Epithelial cell of esophagus (primary cell): ENCODE data around the gene PIGU.
A peak's percentile ranks its signal among the peaks of the same experiment; 100 is the strongest.
"Not testable (repeated sequence)": the region's sequence is repeated elsewhere in the genome, so short reads cannot be mapped to it uniquely, and the experiment has no call there.

Experiments
- DNase-seq: peaks from one replicate; pipeline ENCODE4 v3.0.0; 2010; ENCODE audit warnings: low read depth
- H3K4me3 ChIP-seq: 2 replicates; pipeline ENCODE4 v1.5.1; 2011; ENCODE audit warnings: mild to moderate bottlenecking, low read length, control low read depth
- TF ChIP-seq, protein P1 (sequence below): IDR thresholded peaks from 2 replicates; pipeline ENCODE4 v1.5.1; 2011; ENCODE audit warnings: low read depth, mild to moderate bottlenecking, low read length, control low read depth, inconsistent platforms; ENCODE audit not compliant: insufficient read depth; ENCODE audit errors: missing control alignments

PIGU gene, protein sequence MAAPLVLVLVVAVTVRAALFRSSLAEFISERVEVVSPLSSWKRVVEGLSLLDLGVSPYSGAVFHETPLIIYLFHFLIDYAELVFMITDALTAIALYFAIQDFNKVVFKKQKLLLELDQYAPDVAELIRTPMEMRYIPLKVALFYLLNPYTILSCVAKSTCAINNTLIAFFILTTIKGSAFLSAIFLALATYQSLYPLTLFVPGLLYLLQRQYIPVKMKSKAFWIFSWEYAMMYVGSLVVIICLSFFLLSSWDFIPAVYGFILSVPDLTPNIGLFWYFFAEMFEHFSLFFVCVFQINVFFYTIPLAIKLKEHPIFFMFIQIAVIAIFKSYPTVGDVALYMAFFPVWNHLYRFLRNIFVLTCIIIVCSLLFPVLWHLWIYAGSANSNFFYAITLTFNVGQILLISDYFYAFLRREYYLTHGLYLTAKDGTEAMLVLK

DNA sequence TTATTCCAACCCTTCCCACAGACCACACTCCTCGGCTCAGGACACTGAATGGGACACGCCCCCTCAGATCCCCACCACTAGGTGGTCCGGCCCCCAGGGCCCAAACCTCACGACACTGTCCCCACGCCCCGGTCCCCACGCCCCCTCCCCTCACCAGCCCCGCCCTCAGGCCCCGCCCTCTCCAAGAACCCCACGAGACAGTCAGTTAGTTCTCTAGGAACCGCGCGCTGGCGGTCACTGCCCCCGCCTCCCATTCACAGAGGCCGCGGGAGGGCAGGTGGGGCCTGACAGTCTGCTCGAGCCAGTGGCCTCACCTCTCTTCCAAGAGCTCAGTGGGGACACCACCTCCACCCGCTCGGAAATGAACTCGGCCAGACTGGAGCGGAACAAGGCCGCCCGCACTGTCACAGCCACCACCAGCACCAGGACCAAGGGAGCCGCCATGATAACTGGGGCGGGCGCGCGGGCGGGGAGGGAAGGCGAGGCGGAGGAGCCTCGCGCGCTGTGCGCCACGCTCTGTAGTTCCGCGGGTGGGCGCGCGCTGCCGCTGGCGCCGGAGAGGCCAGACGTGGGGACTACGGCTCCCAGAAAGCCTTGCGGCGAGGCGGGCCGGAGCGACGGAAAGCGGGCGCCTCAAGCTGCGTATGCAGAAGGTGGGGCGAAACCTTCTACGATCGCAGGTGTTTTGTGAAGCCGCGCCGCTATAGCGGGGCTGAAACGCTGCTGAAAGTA, at the start of gene PIGU:
TSS of gene PIGU (minus strand) at position 451 of the 732 bp plus-strand sequence. CDS start at position 444, 7 bp downstream.
- H3K4me3 ChIP-seq: peak within 1 kb of the TSS; percentile 78
- TF ChIP-seq, protein P1, sequence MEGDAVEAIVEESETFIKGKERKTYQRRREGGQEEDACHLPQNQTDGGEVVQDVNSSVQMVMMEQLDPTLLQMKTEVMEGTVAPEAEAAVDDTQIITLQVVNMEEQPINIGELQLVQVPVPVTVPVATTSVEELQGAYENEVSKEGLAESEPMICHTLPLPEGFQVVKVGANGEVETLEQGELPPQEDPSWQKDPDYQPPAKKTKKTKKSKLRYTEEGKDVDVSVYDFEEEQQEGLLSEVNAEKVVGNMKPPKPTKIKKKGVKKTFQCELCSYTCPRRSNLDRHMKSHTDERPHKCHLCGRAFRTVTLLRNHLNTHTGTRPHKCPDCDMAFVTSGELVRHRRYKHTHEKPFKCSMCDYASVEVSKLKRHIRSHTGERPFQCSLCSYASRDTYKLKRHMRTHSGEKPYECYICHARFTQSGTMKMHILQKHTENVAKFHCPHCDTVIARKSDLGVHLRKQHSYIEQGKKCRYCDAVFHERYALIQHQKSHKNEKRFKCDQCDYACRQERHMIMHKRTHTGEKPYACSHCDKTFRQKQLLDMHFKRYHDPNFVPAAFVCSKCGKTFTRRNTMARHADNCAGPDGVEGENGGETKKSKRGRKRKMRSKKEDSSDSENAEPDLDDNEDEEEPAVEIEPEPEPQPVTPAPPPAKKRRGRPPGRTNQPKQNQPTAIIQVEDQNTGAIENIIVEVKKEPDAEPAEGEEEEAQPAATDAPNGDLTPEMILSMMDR: no peak
- DNase-seq: peak; percentile 98

DNA sequence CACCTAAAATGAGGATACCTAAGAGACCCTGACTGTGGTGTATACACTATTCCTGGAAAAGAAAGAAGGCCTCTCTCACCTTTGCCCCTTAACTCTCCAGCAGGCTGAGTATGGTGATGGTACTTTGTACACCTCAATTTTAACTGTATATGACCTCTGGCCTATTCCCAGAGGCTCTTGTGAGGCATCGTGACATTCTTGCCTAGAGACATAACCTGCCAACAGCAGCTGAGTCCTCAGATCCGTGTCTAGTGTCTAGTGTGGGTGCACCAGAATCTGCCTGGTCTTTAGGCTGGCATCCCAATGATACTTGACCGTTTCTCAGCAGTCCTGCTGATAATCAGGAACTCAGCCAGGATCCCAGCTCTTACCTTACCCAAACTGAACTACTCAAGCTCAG, 47.3 kb upstream of the PIGU start:
- TF ChIP-seq, protein P1: no peak
- no peak overlapping the region for H3K4me3 ChIP-seq
- no peak for DNase-seq

DNA sequence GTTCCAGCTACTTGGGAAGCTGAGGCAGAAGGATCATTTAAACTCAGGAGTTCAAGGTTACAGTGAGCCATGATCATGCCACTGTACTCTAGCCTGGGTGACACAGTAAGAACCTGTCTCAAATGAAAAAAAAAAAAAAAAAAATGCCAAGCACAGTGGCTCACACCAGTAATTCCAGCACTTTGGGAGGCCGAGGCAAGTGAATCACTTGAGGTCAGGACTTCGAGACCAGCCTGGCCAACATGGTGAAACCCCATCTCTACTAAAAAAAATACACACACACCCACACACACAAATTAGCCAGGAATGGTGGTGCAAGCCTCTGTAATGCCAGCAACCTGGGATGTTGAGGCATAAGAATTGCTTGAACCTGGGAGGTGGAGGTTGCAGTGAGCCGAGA, 45.7 kb upstream of the PIGU start:
- DNase-seq, H3K4me3 ChIP-seq: not testable (repeated sequence)

DNA sequence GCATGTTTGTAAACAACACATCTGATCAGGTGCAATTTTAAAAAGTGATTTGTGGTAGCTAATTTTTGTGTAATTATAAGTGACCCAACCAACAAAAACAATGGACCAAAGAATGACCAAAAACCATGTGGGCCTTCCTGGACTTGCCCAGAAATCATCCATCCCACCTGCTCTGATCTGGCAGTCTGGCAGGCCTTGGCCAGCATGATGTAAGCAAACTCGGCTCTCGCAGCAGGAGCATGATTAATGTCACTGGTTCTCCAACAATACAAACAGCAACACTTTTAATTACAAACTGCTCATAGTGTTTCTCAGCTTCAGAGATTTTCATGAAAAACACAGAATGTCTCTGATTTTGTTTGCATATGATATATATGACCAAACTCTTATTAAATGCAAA, 43.4 kb upstream of the PIGU start:
- H3K4me3 ChIP-seq: no peak overlapping the region
- TF ChIP-seq, protein P1: no peak
- no peak for DNase-seq

DNA sequence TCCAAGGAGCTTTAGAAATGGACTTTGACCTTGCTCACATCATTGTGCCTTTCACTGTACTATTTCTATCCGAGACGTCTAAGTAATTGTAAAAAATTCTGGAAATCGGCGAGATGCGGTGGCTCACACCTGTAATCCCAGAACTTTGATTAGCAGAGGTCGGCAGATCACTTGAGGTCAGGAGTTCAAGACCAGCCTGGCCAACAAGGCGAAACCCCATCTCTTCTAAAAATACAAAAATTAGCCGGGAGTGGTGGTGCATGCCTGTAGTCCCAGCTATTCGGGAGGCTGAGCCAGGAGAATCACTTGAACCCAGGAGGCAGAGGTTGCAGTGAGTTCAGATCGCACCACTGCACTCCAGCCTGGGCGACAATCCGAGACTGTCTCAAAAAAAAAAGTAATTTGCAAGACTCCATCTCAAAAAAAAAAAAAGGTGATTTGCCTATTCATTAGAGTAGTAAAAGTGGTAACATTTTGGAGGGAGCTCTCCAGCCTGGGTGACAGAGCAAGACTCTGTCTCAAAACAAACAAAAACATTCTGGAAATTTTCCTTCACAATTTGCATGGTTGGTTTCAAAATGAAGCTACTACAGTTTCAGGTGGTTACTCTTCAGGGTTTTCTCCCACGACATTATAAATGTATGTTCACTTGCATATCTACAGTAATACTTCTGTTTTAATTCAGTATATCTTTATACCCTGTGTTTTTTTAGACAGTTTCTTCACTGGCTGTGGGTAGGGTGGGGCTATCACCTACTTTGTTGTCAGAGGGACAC, 42.5 kb upstream of the PIGU start:
- DNase-seq, H3K4me3 ChIP-seq: not testable (repeated sequence)

DNA sequence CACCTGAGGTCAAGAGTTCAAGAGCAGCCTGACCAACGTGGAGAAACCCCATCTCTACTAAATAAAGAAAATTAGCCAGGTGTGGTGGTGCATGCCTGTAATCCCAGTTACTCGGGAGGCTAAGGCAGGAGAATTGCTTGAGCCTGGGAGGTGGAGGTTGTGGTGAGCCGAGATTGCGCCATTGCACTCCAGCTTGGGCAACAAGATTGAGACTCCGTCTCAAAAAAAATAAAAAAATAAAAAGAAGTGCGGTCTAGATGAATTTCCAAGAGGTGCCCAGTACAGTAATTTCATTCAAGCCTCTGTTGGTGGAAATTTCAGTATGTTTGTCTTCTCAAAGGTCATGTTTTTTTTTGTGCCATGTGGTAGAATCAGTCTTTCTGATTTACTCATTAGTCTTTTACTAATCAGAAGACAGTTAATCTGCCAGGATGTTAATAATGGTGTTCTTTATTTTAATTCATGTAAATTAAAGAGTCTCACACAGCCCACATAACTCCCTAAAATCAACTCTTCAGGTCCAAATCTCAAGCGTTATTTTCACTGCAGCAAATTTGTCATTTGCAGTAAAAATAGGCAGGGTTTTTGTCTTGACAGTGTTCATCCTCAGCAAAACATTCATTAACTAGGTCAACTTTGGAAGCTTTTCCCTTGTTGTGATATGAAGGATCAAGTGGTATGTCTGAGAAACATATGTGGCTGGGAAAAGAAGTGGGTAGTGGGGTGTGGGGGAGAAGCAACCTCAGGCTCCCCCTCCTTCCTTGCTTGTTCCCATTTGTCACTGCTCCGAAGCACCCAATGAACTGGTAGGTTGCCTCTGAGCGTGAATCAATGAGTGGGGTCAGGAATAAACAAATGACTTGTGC, 40.6 kb upstream of the PIGU start:
- DNase-seq: no peak
- TF ChIP-seq, protein P1: no peak
- no peak overlapping the region for H3K4me3 ChIP-seq

DNA sequence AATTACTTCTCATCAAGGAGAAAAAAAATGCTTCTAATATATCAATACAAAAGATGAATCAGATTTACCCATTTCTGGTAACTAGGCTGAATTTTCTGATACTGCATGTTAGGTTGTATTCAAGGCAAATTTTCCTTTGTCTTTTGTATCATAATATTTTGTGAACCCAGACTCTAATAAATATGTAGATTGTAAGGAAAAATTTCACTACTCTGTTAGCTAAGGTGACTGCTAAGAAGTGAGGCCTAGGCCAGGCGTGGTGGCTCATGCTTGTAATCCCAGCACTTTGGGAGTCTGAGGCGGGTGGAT, 40.0 kb upstream of the PIGU start:
- TF ChIP-seq, protein P1: no peak
- no peak for DNase-seq
- H3K4me3 ChIP-seq: no peak overlapping the region
